ENCODE measurements around the gene ACTN2.

ACTN2 gene

GRCh38 chr1:236686815-236687160 is 489 bp downstream of the ACTN2 start:
- Histone ChIP-seq H3K4me3 (ENCODE audit: insufficient read depth in 1 of 2, low read depth in 1 of 2, low read length in 2 of 2) (peak overlapping the region; percentile 51 to 65), H2BK12ac (ENCODE audit: low read length in 2 of 2) (peak overlapping the region in 1 of 2 experiments; percentile 49), H3K36me3 (ENCODE audit: control insufficient read depth in 1 of 2, insufficient read depth in 2 of 2, low read depth in 1 of 2, low read length in 2 of 2) (no peaks in the 10 kb centered on the region), H3K18ac (ENCODE audit: low read depth in 1 of 2, low read length in 2 of 2) (no peak overlapping the region), H3K4me2 (ENCODE audit: low read length, poor library complexity, severe bottlenecking) (peak overlapping the region; percentile 72), H3K4me1 (ENCODE audit: control insufficient read depth, insufficient read depth, low read depth, low read length) (peaks cover 9% of the 10 kb centered on the region), H4K8ac (ENCODE audit: low read length) (peak overlapping the region; percentile 12), H3K9ac (ENCODE audit: low read length) (peak overlapping the region; percentile 15), H2BK15ac (ENCODE audit: low read depth, poor library complexity, severe bottlenecking) (no peak overlapping the region), H4K91ac (ENCODE audit: low read length) (no peak overlapping the region), H2BK5ac (ENCODE audit: low read depth, low read length, poor library complexity, severe bottlenecking) (no peak overlapping the region), H2AFZ (ENCODE audit: low read depth, low read length) (peak overlapping the region; percentile 83), H3K9me3 (ENCODE audit: control insufficient read depth, low read length) (no peaks in the 10 kb centered on the region), H3K79me1 (replicated peaks; ENCODE audit: low read length, poor library complexity, severe bottlenecking) (no peaks in the 10 kb centered on the region), H3K23ac (ENCODE audit: low read length in 2 of 2) (no peak overlapping the region), H3K27me3 (ENCODE audit: control insufficient read depth in 1 of 2, insufficient read depth in 1 of 2, low read length in 2 of 2) (peaks cover 32 to 41% of the 10 kb centered on the region in 2 experiments), H3K27ac (ENCODE audit: low read length, poor library complexity, severe bottlenecking) (no peak overlapping the region), H2BK120ac (ENCODE audit: low read depth, low read length) (no peak overlapping the region), H3K14ac (ENCODE audit: low read length in 2 of 2) (peak overlapping the region in 1 of 2 experiments; percentile 20), H2AK5ac (ENCODE audit: low read length, severe bottlenecking) (no peak overlapping the region), H3K4ac (ENCODE audit: low read depth in 1 of 2, low read length in 2 of 2) (no peak overlapping the region)
- no peak for DNase-seq
- WGBS = 14% methylated on average over 24 of the region's 31 CpGs

DNA sequence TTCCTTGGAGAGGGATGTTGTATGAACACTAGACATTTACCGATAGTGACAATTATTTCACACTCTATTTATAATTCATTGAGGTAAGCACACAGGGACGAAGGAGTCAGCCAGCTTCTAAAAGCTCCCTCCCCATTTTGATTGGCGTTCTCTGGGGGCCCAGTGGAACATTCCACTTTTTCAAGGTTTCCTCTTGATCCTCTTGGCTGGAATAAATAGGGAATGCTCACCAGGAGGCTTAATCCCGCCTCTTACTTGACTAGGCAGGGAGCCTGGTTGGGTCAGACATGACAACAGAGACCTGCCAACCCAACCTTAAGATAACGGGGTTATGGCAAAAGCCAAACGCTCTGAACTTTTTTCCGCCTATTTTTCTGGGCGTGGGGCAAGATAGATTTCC is 974 bp downstream of the ACTN2 start:
- WGBS = 71% methylated on average over 8 of the region's 8 CpGs
- no peak overlapping the region for H2BK15ac ChIP-seq (ENCODE audit: low read depth, poor library complexity, severe bottlenecking)
- DNase-seq = no peak

DNA sequence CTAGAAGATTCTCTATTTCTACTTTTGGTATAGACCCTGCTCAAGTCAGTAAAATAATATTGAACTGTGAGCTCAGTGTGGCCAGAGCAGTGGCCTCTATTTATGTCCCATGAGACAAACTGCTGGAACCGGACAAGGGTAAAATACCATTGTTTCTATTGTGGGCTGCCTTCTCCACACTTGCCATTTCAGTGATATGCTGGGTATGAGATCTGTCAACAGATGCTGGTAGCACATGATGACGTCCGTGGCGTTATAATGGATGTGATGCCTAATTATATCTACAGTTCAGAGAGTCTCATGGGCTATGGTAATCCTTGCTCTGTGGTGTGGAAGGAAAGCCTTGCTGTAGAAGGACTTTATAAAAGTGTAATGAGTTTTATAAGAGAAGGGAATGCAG is 2.4 kb downstream of the ACTN2 start:
- Histone ChIP-seq H3K23ac (ENCODE audit: low read length in 2 of 2) (no peak overlapping the region), H3K4me2 (ENCODE audit: low read length, poor library complexity, severe bottlenecking) (no peak overlapping the region), H3K9me3 (ENCODE audit: control insufficient read depth, low read length) (no peaks in the 10 kb centered on the region), H3K36me3 (ENCODE audit: control insufficient read depth in 1 of 2, insufficient read depth in 2 of 2, low read depth in 1 of 2, low read length in 2 of 2) (no peaks in the 10 kb centered on the region), H2AK5ac (ENCODE audit: low read length, severe bottlenecking) (no peak overlapping the region), H3K4me3 (ENCODE audit: insufficient read depth in 1 of 2, low read depth in 1 of 2, low read length in 2 of 2) (no peak overlapping the region), H2BK12ac (ENCODE audit: low read length in 2 of 2) (no peak overlapping the region), H3K27me3 (ENCODE audit: control insufficient read depth in 1 of 2, insufficient read depth in 1 of 2, low read length in 2 of 2) (peaks cover 33 to 48% of the 10 kb centered on the region in 2 experiments), H3K79me1 (replicated peaks; ENCODE audit: low read length, poor library complexity, severe bottlenecking) (no peaks in the 10 kb centered on the region), H2AFZ (ENCODE audit: low read depth, low read length) (no peak overlapping the region), H4K8ac (ENCODE audit: low read length) (no peak overlapping the region), H3K4me1 (ENCODE audit: control insufficient read depth, insufficient read depth, low read depth, low read length) (peaks cover 9% of the 10 kb centered on the region), H3K27ac (ENCODE audit: low read length, poor library complexity, severe bottlenecking) (no peak overlapping the region), H3K9ac (ENCODE audit: low read length) (no peak overlapping the region), H3K18ac (ENCODE audit: low read depth in 1 of 2, low read length in 2 of 2) (no peak overlapping the region), H3K4ac (ENCODE audit: low read depth in 1 of 2, low read length in 2 of 2) (no peak overlapping the region), H2BK5ac (ENCODE audit: low read depth, low read length, poor library complexity, severe bottlenecking) (no peak overlapping the region), H3K14ac (ENCODE audit: low read length in 2 of 2) (no peak overlapping the region), H4K91ac (ENCODE audit: low read length) (no peak overlapping the region), H2BK15ac (ENCODE audit: low read depth, poor library complexity, severe bottlenecking) (no peak overlapping the region), H2BK120ac (ENCODE audit: low read depth, low read length) (no peak overlapping the region)
- 97% methylated on average over 4 of the region's 4 CpGs for WGBS
- DNase-seq = no peak

More for the DNA sequence above, 974 bp downstream of the ACTN2 start:
- Histone ChIP-seq H3K79me1 (replicated peaks; ENCODE audit: low read length, poor library complexity, severe bottlenecking) (no peaks in the 10 kb centered on the region), H3K4me3 (ENCODE audit: insufficient read depth in 1 of 2, low read depth in 1 of 2, low read length in 2 of 2) (peak overlapping the region in 1 of 2 experiments; percentile 65), H3K27me3 (ENCODE audit: control insufficient read depth in 1 of 2, insufficient read depth in 1 of 2, low read length in 2 of 2) (peaks cover 34 to 41% of the 10 kb centered on the region in 2 experiments), H3K4me2 (ENCODE audit: low read length, poor library complexity, severe bottlenecking) (no peak overlapping the region), H4K91ac (ENCODE audit: low read length) (no peak overlapping the region), H2AK5ac (ENCODE audit: low read length, severe bottlenecking) (no peak overlapping the region), H2BK5ac (ENCODE audit: low read depth, low read length, poor library complexity, severe bottlenecking) (no peak overlapping the region), H3K4me1 (ENCODE audit: control insufficient read depth, insufficient read depth, low read depth, low read length) (peaks cover 9% of the 10 kb centered on the region), H3K23ac (ENCODE audit: low read length in 2 of 2) (no peak overlapping the region), H3K4ac (ENCODE audit: low read depth in 1 of 2, low read length in 2 of 2) (no peak overlapping the region), H3K27ac (ENCODE audit: low read length, poor library complexity, severe bottlenecking) (no peak overlapping the region), H3K36me3 (ENCODE audit: control insufficient read depth in 1 of 2, insufficient read depth in 2 of 2, low read depth in 1 of 2, low read length in 2 of 2) (no peaks in the 10 kb centered on the region), H3K14ac (ENCODE audit: low read length in 2 of 2) (no peak overlapping the region), H2AFZ (ENCODE audit: low read depth, low read length) (no peak overlapping the region), H2BK12ac (ENCODE audit: low read length in 2 of 2) (no peak overlapping the region), H2BK120ac (ENCODE audit: low read depth, low read length) (no peak overlapping the region), H3K18ac (ENCODE audit: low read depth in 1 of 2, low read length in 2 of 2) (no peak overlapping the region), H4K8ac (ENCODE audit: low read length) (no peak overlapping the region), H3K9ac (ENCODE audit: low read length) (no peak overlapping the region), H3K9me3 (ENCODE audit: control insufficient read depth, low read length) (no peaks in the 10 kb centered on the region)

- 74% methylated on average over 11 of the region's 11 CpGs for WGBS
- no peak overlapping the region for H2BK15ac ChIP-seq (ENCODE audit: low read depth, poor library complexity, severe bottlenecking)
- H2BK12ac ChIP-seq (ENCODE audit: low read length in 2 of 2) = no peak overlapping the region
- H3K27me3 ChIP-seq (ENCODE audit: control insufficient read depth in 1 of 2, insufficient read depth in 1 of 2, low read length in 2 of 2) = peaks cover 33 to 50% of the 10 kb centered on the region in 2 experiments
- no peak overlapping the region for H2AFZ ChIP-seq (ENCODE audit: low read depth, low read length)
- H3K4me2 ChIP-seq (ENCODE audit: low read length, poor library complexity, severe bottlenecking) = no peak overlapping the region
- H4K91ac ChIP-seq (ENCODE audit: low read length) = no peak overlapping the region
- no peaks in the 10 kb centered on the region for H3K36me3 ChIP-seq (ENCODE audit: control insufficient read depth in 1 of 2, insufficient read depth in 2 of 2, low read depth in 1 of 2, low read length in 2 of 2)
- H4K8ac ChIP-seq (ENCODE audit: low read length) = no peak overlapping the region
- H3K4ac ChIP-seq (ENCODE audit: low read depth in 1 of 2, low read length in 2 of 2) = no peak overlapping the region
- H2BK120ac ChIP-seq (ENCODE audit: low read depth, low read length) = no peak overlapping the region
- H3K4me1 ChIP-seq (ENCODE audit: control insufficient read depth, insufficient read depth, low read depth, low read length) = peaks cover 9% of the 10 kb centered on the region
- H3K23ac ChIP-seq (ENCODE audit: low read length in 2 of 2) = no peak overlapping the region
- no peak overlapping the region for H2AK5ac ChIP-seq (ENCODE audit: low read length, severe bottlenecking)
- no peaks in the 10 kb centered on the region for H3K9me3 ChIP-seq (ENCODE audit: control insufficient read depth, low read length)
- no peaks in the 10 kb centered on the region for H3K79me1 ChIP-seq (replicated peaks; ENCODE audit: low read length, poor library complexity, severe bottlenecking)
- H3K14ac ChIP-seq (ENCODE audit: low read length in 2 of 2) = no peak overlapping the region
- H3K27ac ChIP-seq (ENCODE audit: low read length, poor library complexity, severe bottlenecking) = no peak overlapping the region
- DNase-seq = no peak
- no peak overlapping the region for H2BK5ac ChIP-seq (ENCODE audit: low read depth, low read length, poor library complexity, severe bottlenecking)
- no peak overlapping the region for H3K18ac ChIP-seq (ENCODE audit: low read depth in 1 of 2, low read length in 2 of 2)
- H3K4me3 ChIP-seq (ENCODE audit: insufficient read depth in 1 of 2, low read depth in 1 of 2, low read length in 2 of 2) = no peak overlapping the region
- no peak overlapping the region for H3K9ac ChIP-seq (ENCODE audit: low read length)
Measured at GRCh38 chr1:236689713-236690569, 3.6 kb downstream of the ACTN2 start.

Measured in mesenchymal stem cell (in vitro differentiated cells and primary cell).